Gastrocnemius medialis (tissue), 4 donors: ENCODE data around the gene ACOXL.

Source experiments
- POLR2A ChIP-seq, 2 donors: fragments of 450-650 bp; IDR thresholded peaks; one replicate each; pipeline ENCODE4 v1.6.1; 2017; ENCODE audit warnings: antibody characterized with exemption in 2 of 2, mild to moderate bottlenecking in 2 of 2, moderate library complexity in 2 of 2
- TF ChIP-seq, protein P1 (sequence below), 5 experiments: fragments of 450-650 bp in 3 of 5; fragments of 200-600 bp in 2 of 5; sonication (generic) in 2 of 5; IDR thresholded peaks in 4 of 5; conservative IDR thresholded peaks in 1 of 5; 1 replicate in 4 of 5; 2 replicates in 1 of 5; pipeline ENCODE4 v1.5.1; 2016 to 2019; ENCODE audit warnings: antibody characterized with exemption in 5 of 5, mild to moderate bottlenecking in 3 of 5, moderate library complexity in 3 of 5

DNA sequence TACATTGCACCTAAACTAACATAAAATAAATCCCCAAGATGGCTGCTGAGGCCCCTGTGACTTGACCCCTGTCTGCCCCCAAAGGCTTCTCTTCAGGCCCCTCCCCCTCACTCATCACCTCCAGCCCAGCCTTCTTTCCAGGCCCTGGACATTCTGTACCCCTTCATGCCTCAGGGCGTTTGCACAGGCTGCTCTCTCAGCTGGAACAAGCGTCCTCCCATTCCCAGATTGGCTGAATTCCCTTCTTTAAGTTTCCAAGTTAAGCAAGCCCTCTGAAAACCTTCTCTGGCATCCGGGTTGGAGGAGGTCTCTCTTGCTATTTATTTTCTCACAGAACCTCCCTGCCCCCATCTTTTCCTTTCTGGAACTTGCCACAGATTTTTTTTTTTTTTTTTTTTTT lies 223.2 kb downstream of the ACOXL start:
- TF ChIP-seq POLR2A (IDR thresholded peaks at IDR 0.05), result no peak
- TF ChIP-seq, protein P1, sequence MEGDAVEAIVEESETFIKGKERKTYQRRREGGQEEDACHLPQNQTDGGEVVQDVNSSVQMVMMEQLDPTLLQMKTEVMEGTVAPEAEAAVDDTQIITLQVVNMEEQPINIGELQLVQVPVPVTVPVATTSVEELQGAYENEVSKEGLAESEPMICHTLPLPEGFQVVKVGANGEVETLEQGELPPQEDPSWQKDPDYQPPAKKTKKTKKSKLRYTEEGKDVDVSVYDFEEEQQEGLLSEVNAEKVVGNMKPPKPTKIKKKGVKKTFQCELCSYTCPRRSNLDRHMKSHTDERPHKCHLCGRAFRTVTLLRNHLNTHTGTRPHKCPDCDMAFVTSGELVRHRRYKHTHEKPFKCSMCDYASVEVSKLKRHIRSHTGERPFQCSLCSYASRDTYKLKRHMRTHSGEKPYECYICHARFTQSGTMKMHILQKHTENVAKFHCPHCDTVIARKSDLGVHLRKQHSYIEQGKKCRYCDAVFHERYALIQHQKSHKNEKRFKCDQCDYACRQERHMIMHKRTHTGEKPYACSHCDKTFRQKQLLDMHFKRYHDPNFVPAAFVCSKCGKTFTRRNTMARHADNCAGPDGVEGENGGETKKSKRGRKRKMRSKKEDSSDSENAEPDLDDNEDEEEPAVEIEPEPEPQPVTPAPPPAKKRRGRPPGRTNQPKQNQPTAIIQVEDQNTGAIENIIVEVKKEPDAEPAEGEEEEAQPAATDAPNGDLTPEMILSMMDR (IDR thresholded peaks at IDR 0.05 in 4 of 5, conservative IDR thresholded peaks at IDR 0.05 in 1 of 5), result no peak
